M059J (cell line): Measurements from ENCODE around the gene FAM168B. TPM values are rescaled to one million over a fixed set of nuclear protein-coding genes. Genes with fewer than 3 reads are reported as not detected.

Experiments used
- DNase-seq: peaks from one replicate; pipeline ENCODE4 v3.0.0-alpha.2; 2012; ENCODE audit warnings: low read depth
- total RNA-seq: library from RNA; depleted of rRNA; stranded (reverse); fragments of >200 nt; shearing (Covaris generic); gene quantifications from 2 replicates; pipeline ENCODE4 v1.2.3, GENCODE V29; 2014

FAM168B gene
- total RNA-seq, 1 experiment from 2014 or later: 92.4 TPM

GRCh38 chr2:131055169-131056065, 37.8 kb downstream of the FAM168B start:
- DNase-seq: no peak

- no peak for DNase-seq
These were observed 38.8 kb downstream of the FAM168B start for GRCh38 chr2:131054488-131054887.

- no peak for DNase-seq
These were observed 40.5 kb downstream of the FAM168B start for GRCh38 chr2:131052741-131053263.

GRCh38 chr2:131050896-131051295, 42.4 kb downstream of the FAM168B start:
- no peak for DNase-seq

- no peak for DNase-seq
These were observed 44.0 kb downstream of the FAM168B start for GRCh38 chr2:131049150-131049718.

GRCh38 chr2:131048641-131049040, 44.6 kb downstream of the FAM168B start:
- no peak for DNase-seq

- DNase-seq: no peak
These were observed 45.2 kb downstream of the FAM168B start for GRCh38 chr2:131047920-131048560.

GRCh38 chr2:131046918-131047652, 46.2 kb downstream of the FAM168B start:
- DNase-seq: no peak

- DNase-seq: no peak
These were observed 47.0 kb downstream of the FAM168B start for GRCh38 chr2:131046028-131046917.

GRCh38 chr2:131045286-131046027, 47.8 kb downstream of the FAM168B start:
- DNase-seq: no peak

GRCh38 chr2:131044757-131045150, 48.5 kb downstream of the FAM168B start:
- DNase-seq: no peak

GRCh38 chr2:131044075-131044756, 49.0 kb downstream of the FAM168B start:
- no peak for DNase-seq

- DNase-seq: no peak
These were observed 49.8 kb downstream of the FAM168B start for GRCh38 chr2:131043199-131044074.

- DNase-seq: no peak
These were observed 51.0 kb downstream of the FAM168B start for GRCh38 chr2:131042148-131042775.

- no peak for DNase-seq
These were observed 51.7 kb downstream of the FAM168B start for GRCh38 chr2:131041402-131042147.

GRCh38 chr2:131040661-131041401, 52.4 kb downstream of the FAM168B start:
- DNase-seq: no peak
